Measurements from ENCODE around the gene PROCA1. TPM values are rescaled to one million over a fixed set of nuclear protein-coding genes. Genes with fewer than 3 reads are reported as not detected.
A peak's percentile ranks its signal among the peaks of the same experiment; 100 is the strongest.
"Not testable (repeated sequence)": the region's sequence is repeated elsewhere in the genome, so short reads cannot be mapped to it uniquely, and the experiment has no call there.

PROCA1 gene
- total and polyA plus RNA-seq, 4 donors: 2.9 to 17.4 (median 7.7) TPM

GRCh38 chr17:28735913-28736769 is 24.5 kb upstream of the PROCA1 start:
- H3K4me3 ChIP-seq (ENCODE audit: low read depth, low read length); H3K27me3 ChIP-seq (ENCODE audit: control insufficient read depth, insufficient read depth, low read length); H3K27ac ChIP-seq (ENCODE audit: low read depth, low read length); H3K9me3 ChIP-seq (ENCODE audit: control insufficient read depth, insufficient read depth, low read length); H3K4me1 ChIP-seq (ENCODE audit: control insufficient read depth, insufficient read depth, low read length); DNase-seq (ENCODE audit: low read depth in 4 of 6, low spot score in 6 of 6): not testable (repeated sequence)
- H3K36me3 ChIP-seq (ENCODE audit: control insufficient read depth, insufficient read depth, low read length): peaks cover 16% of the 10 kb centered on the region
- no CpG with 5 or more reads among the region's 8 CpGs for WGBS (ENCODE audit: insufficient coverage)

- WGBS (ENCODE audit: insufficient coverage): 80% methylated on average over 4 of the region's 5 CpGs
- H3K9me3 ChIP-seq (ENCODE audit: control insufficient read depth, insufficient read depth, low read length): no peaks in the 10 kb centered on the region
- H3K36me3 ChIP-seq (ENCODE audit: control insufficient read depth, insufficient read depth, low read length): peaks cover 15% of the 10 kb centered on the region
- H3K4me3 ChIP-seq (ENCODE audit: low read depth, low read length): no peak overlapping the region
- H3K4me1 ChIP-seq (ENCODE audit: control insufficient read depth, insufficient read depth, low read length): no peaks in the 10 kb centered on the region
- H3K27ac ChIP-seq (ENCODE audit: low read depth, low read length): no peak overlapping the region
- DNase-seq (ENCODE audit: low read depth in 4 of 6, low spot score in 6 of 6): no peak
- no peaks in the 10 kb centered on the region for H3K27me3 ChIP-seq (ENCODE audit: control insufficient read depth, insufficient read depth, low read length)
These were observed 23.6 kb upstream of the PROCA1 start for GRCh38 chr17:28735242-28735722.

GRCh38 chr17:28734712-28735241 is 23.1 kb upstream of the PROCA1 start:
- no peak overlapping the region for H3K4me3 ChIP-seq (ENCODE audit: low read depth, low read length)
- no peaks in the 10 kb centered on the region for H3K4me1 ChIP-seq (ENCODE audit: control insufficient read depth, insufficient read depth, low read length)
- DNase-seq (ENCODE audit: low read depth in 4 of 6, low spot score in 6 of 6): no peak
- H3K27me3 ChIP-seq (ENCODE audit: control insufficient read depth, insufficient read depth, low read length): no peaks in the 10 kb centered on the region
- no peaks in the 10 kb centered on the region for H3K9me3 ChIP-seq (ENCODE audit: control insufficient read depth, insufficient read depth, low read length)
- no peak overlapping the region for H3K27ac ChIP-seq (ENCODE audit: low read depth, low read length)
- WGBS (ENCODE audit: insufficient coverage): 95% methylated on average over 9 of the region's 10 CpGs
- H3K36me3 ChIP-seq (ENCODE audit: control insufficient read depth, insufficient read depth, low read length): peaks cover 15% of the 10 kb centered on the region

DNA sequence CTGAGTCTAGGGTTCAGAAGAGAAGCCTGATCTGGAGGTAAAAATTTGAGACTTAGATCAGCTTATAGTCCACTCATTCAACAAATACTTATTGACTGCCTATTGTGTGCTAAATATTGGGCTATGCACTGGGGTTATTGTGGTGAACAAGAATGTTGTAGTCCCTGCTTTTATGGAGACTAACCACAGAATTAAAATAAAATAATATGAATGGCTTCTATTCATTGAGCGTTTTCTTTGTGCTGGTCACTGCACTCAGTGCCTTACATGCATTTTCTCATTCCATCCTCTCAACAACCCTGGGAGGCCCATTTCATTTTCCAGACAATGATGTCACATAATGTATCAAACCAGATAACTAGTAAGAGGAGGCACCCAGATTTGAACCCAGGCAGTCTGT is 21.7 kb upstream of the PROCA1 start:
- Histone ChIP-seq H3K36me3 (ENCODE audit: control insufficient read depth, insufficient read depth, low read length) (peaks cover 9% of the 10 kb centered on the region), H3K9me3 (ENCODE audit: control insufficient read depth, insufficient read depth, low read length) (no peaks in the 10 kb centered on the region)
- WGBS (ENCODE audit: insufficient coverage): no CpG with 5 or more reads among the region's 1 CpG

GRCh38 chr17:28729950-28730330 is 18.3 kb upstream of the PROCA1 start:
- H3K27ac ChIP-seq (ENCODE audit: low read depth, low read length): no peak overlapping the region
- WGBS (ENCODE audit: insufficient coverage): 77% methylated on average over 7 of the region's 11 CpGs
- no peak overlapping the region for H3K4me3 ChIP-seq (ENCODE audit: low read depth, low read length)
- DNase-seq (ENCODE audit: low read depth in 4 of 6, low spot score in 6 of 6): no peak
- H3K4me1 ChIP-seq (ENCODE audit: control insufficient read depth, insufficient read depth, low read length): peaks cover 40% of the 10 kb centered on the region
- H3K27me3 ChIP-seq (ENCODE audit: control insufficient read depth, insufficient read depth, low read length): no peaks in the 10 kb centered on the region
- peaks cover 4% of the 10 kb centered on the region for H3K36me3 ChIP-seq (ENCODE audit: control insufficient read depth, insufficient read depth, low read length)
- no peaks in the 10 kb centered on the region for H3K9me3 ChIP-seq (ENCODE audit: control insufficient read depth, insufficient read depth, low read length)

More for the DNA sequence above, 21.7 kb upstream of the PROCA1 start:
- Histone ChIP-seq H3K4me3 (ENCODE audit: low read depth, low read length) (no peak overlapping the region), H3K27me3 (ENCODE audit: control insufficient read depth, insufficient read depth, low read length) (no peaks in the 10 kb centered on the region), H3K4me1 (ENCODE audit: control insufficient read depth, insufficient read depth, low read length) (peaks cover 11% of the 10 kb centered on the region), H3K27ac (ENCODE audit: low read depth, low read length) (peak overlapping the region; percentile 33)
- no peak for DNase-seq (ENCODE audit: low read depth in 4 of 6, low spot score in 6 of 6)

DNA sequence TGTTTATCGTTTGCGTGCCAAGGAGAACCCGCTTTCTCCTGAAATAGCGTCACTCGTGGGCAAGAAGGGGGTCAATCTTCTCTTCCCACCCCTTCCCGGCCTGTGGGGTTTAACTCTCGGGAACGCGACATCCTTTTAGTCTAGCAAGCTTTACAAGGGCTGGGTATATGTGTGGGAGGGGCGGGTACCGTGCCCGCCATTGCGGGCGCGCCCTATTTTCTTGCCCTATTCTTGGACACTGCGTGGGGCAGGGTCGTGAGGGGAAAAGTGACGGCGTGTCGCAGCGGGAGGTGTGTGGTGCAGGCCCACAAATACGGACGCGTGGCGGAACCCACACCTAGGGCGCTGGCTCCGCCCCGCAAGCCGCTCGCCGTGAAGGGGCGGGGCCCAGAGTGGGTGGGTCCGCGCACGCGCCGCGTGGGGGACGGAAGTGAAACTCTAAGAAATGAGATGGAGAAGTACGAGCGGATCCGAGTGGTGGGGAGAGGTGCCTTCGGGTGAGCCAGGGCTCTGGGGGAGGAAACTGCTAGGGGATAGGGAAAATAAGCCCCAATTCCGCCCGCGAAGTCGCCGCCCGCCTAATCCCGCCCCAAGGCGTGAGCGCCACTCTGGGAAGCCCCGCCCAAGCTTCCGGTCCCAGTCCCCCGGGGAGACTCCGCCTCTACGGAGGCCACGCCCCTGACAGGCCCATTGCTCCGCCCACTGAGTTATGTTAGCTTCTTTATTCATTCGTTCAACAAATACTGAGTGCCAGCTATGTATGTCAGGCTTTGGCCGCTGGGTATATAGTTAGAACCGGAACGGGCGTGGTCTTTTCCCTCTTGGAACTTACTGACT is 16.9 kb upstream of the PROCA1 start, which contains the start of gene NEK8:
NEK8 (plus strand) TSS at position 425 of the 837 bp plus-strand sequence; CDS start at position 451, 26 bp downstream.
- Histone ChIP-seq H3K27ac (ENCODE audit: low read depth, low read length) (peak within 1 kb of the TSS; percentile 98), H3K9me3 (ENCODE audit: control insufficient read depth, insufficient read depth, low read length) (no peaks in the 10 kb centered on the region), H3K4me1 (ENCODE audit: control insufficient read depth, insufficient read depth, low read length) (peaks cover 43% of the 10 kb centered on the region), H3K27me3 (ENCODE audit: control insufficient read depth, insufficient read depth, low read length) (no peaks in the 10 kb centered on the region), H3K36me3 (ENCODE audit: control insufficient read depth, insufficient read depth, low read length) (peaks cover 15% of the 10 kb centered on the region), H3K4me3 (ENCODE audit: low read depth, low read length) (peak within 1 kb of the TSS; percentile 96)
- under 1% methylated on average over 55 of the region's 64 CpGs for WGBS (ENCODE audit: insufficient coverage)
- peak in 3 of 6 donors; percentile 80 to 96 (median 95) for DNase-seq (ENCODE audit: low read depth in 4 of 6, low spot score in 6 of 6)

DNA sequence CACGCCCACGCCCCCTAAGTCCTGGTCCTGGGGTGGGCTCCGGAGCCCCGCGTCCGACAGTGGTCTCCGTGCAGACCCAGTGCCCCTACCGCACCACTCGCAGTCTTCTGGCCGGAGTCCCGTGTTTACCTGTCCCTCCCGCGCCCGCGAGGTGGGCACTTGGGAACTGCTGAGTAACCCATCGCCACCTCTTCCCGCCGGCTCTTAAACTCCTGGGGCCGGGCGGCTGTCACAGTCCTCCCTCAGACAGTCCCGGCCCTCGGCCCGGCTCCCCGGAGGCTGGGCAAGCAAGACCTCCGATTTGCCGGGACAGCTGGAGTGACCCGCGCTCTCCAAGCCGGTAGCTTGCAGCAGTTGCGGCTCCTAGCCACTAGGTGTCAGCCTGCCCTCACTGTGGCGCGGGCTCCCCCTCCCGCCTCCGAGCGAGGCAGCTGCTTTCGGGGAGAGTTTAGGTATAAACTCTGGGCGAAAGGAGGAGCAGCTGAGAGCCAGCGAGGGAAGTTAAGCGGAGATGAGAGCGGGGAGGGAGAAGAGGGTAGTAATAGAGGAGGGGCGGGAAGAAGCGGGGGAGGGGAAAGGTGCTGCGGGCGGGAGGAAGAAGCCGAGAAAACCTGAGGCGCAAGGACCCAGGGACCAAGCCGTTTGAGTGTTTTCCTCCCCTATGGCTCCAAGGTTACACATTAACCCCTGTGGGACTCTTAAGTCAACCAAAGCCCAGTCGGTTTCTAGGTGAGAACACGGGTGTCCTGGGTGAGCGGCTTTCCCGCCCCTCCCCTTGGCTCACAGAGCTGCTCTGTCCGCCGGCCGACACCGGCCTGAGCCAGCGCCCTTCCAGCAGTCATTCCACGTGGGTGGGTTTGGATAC is 15.2 kb upstream of the PROCA1 start:
- Histone ChIP-seq H3K36me3 (ENCODE audit: control insufficient read depth, insufficient read depth, low read length) (peaks cover 33% of the 10 kb centered on the region), H3K27ac (ENCODE audit: low read depth, low read length) (peak overlapping the region; percentile 98), H3K9me3 (ENCODE audit: control insufficient read depth, insufficient read depth, low read length) (no peaks in the 10 kb centered on the region), H3K4me1 (ENCODE audit: control insufficient read depth, insufficient read depth, low read length) (peaks cover 55% of the 10 kb centered on the region), H3K27me3 (ENCODE audit: control insufficient read depth, insufficient read depth, low read length) (no peaks in the 10 kb centered on the region), H3K4me3 (ENCODE audit: low read depth, low read length) (peak overlapping the region; percentile 64)
- under 1% methylated on average over 56 of the region's 57 CpGs for WGBS (ENCODE audit: insufficient coverage)
- DNase-seq (ENCODE audit: low read depth in 4 of 6, low spot score in 6 of 6): peak in 4 of 6 donors; percentile 82 to 97 (median 92)

- peak in 2 of 6 donors; percentile 58 to 76 for DNase-seq (ENCODE audit: low read depth in 4 of 6, low spot score in 6 of 6)
- Histone ChIP-seq H3K27me3 (ENCODE audit: control insufficient read depth, insufficient read depth, low read length) (no peaks in the 10 kb centered on the region), H3K36me3 (ENCODE audit: control insufficient read depth, insufficient read depth, low read length) (peaks cover 39% of the 10 kb centered on the region), H3K27ac (ENCODE audit: low read depth, low read length) (peak within 1 kb of the TSS; percentile 98), H3K9me3 (ENCODE audit: control insufficient read depth, insufficient read depth, low read length) (no peaks in the 10 kb centered on the region), H3K4me1 (ENCODE audit: control insufficient read depth, insufficient read depth, low read length) (peaks cover 62% of the 10 kb centered on the region), H3K4me3 (ENCODE audit: low read depth, low read length) (peak within 1 kb of the TSS; percentile 64)
- WGBS (ENCODE audit: insufficient coverage): under 1% methylated on average over 49 of the region's 49 CpGs
These were observed 14.5 kb upstream of the PROCA1 start, which contains the start of gene TLCD1 for GRCh38 chr17:28726226-28726626. Gene TLCD1 (minus strand): TSS chr17:28726233. CDS start chr17:28726097, 136 bp downstream.

All from spinal cord (tissue), 10 donors.